ENCODE measurements around the gene LMX1B. TPM values are rescaled to one million over a fixed set of nuclear protein-coding genes. Genes with fewer than 3 reads are reported as not detected.
A peak's percentile ranks its signal among the peaks of the same experiment; 100 is the strongest.

LMX1B gene
- total RNA-seq, 2 experiments from 2014 or later = not detected

DNA sequence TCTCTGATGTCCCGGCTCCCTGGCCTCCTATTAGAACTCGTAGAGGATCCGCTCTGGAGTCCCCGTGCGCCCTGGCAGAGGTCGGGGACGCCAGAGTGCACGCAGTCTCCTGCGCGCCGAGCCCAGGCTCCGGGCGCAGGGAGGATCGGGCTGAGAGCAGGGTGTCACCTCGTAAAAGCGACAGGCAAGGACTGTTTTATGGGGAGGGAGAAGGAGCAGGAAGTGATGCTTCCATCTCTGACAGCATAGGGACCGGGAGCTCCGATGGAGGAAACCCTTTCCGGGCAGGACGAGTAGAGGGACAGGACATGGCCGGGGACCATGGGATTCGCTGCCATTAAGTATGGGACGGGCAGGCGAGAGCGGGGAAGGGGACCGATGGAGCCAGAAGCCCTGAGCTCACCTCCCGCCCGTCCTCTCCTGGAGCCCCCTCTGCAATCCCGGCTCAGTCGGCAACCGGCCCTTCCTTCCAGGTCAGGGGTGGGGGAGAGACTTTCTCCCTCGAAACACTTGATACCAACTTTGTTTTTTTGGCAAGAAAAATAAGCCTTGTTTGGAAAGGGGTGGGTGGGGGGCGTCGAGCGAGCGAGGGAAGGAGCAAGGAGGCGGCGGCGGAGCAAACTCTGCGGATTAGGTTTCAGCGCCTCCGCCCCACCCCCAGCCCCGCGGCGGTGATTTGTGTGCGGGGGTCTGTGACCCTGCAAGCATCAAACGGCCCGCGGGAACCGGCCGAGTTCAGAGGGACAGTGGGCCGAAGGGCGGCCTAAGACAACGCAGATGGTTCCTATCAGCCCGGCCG lies 12.6 kb downstream of the LMX1B start:
- Mint-ChIP-seq H3K4me3 (peak overlapping the region; percentile 75), H3K27ac (peak overlapping the region; percentile 25), H3K36me3 (no peaks in the 10 kb centered on the region), H3K27me3 (peaks cover 93% of the 10 kb centered on the region), H3K4me1 (peaks cover 5% of the 10 kb centered on the region), H3K9me3 (no peaks in the 10 kb centered on the region)
- DNase-seq (peak; percentile 47), ATAC-seq (ENCODE audit: low read depth) (no peak)
- POLR2A ChIA-PET = no interaction called here

DNA sequence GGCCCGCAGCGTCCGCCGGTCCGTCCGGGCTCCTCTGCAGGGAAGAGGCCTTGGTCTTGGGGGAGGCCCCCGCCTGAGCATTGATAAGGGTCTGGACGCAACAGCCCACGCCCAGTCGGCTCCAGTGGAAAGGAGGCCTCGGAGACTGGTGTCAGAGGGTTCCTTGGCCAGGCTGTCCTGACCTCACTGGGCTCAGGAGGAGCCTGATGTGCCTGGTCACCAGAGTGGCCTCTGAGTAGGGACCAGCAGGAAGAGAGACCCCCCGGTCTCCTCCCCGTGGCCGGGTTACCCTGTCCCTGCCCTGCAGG lies 13.2 kb downstream of the LMX1B start:
- H3K27me3 Mint-ChIP-seq = peaks cover 92% of the 10 kb centered on the region
- H3K27ac Mint-ChIP-seq = no peak overlapping the region
- H3K9me3 Mint-ChIP-seq = no peaks in the 10 kb centered on the region
- POLR2A ChIA-PET = no interaction called here
- ATAC-seq (ENCODE audit: low read depth) (no peak), DNase-seq (no peak)
- H3K4me3 Mint-ChIP-seq = no peak overlapping the region
- no peaks in the 10 kb centered on the region for H3K36me3 Mint-ChIP-seq
- H3K4me1 Mint-ChIP-seq = peaks cover 5% of the 10 kb centered on the region

GRCh38 chr9:126628146-126628545 lies 14.4 kb downstream of the LMX1B start:
- no peak for ATAC-seq (ENCODE audit: low read depth)
- Mint-ChIP-seq H3K27ac (no peak overlapping the region), H3K4me3 (no peak overlapping the region), H3K27me3 (peaks cover 90% of the 10 kb centered on the region), H3K36me3 (no peaks in the 10 kb centered on the region), H3K9me3 (no peaks in the 10 kb centered on the region), H3K4me1 (peaks cover 5% of the 10 kb centered on the region)
- no peak for DNase-seq
- POLR2A ChIA-PET = no interaction called here

GRCh38 chr9:126628969-126629674 lies 15.4 kb downstream of the LMX1B start:
- peaks cover 82% of the 10 kb centered on the region for H3K27me3 Mint-ChIP-seq
- H3K4me3 Mint-ChIP-seq = no peak overlapping the region
- POLR2A ChIA-PET = interaction anchor here (0.9 kb wide), 1 partner anchor 12 kb away, joined by 3 read pairs; no protein-coding TSS in a partner anchor
- DNase-seq = no peak
- H3K36me3 Mint-ChIP-seq = no peaks in the 10 kb centered on the region
- H3K4me1 Mint-ChIP-seq = peaks cover 5% of the 10 kb centered on the region
- H3K9me3 Mint-ChIP-seq = no peaks in the 10 kb centered on the region
- H3K27ac Mint-ChIP-seq = no peak overlapping the region
- ATAC-seq (ENCODE audit: low read depth) = no peak

DNA sequence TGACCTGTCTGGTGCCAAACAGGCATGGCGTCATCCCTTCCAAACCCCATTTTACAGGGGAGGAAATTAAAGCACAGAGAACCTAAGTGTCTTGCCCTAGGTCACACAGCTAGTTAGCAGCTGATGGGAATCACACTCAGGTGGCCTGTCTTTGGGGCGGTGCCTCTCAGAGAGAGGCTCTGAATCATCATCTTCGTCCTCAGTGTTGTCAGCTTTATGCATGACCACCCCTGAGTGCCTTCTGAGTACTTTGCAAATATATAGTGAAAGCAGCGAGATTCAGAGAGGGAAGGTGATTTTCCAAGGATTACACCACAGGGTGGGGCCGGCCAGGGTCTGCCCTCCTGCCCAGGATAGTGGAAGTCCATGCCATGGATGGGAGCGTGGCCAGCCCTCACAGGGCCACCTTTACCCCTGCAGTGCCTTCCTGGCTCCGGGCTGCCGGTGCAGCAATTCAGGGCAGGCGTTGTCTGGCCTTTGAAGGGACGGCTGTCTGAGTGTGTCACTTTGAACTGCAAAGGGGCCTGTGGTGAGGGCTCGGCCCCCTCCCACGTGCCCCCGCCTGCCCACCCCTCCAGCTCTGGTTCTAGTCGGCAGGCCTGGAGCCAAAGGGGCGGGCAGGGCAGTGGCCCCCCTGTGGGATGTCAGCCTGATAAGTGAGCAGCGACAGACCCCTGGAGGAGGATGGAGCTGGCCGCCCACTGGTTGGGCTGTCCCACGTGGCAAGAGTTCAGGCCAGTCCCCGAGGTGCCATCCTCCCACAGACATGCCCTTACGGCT lies 16.9 kb downstream of the LMX1B start:
- Mint-ChIP-seq H3K9me3 (no peaks in the 10 kb centered on the region), H3K36me3 (no peaks in the 10 kb centered on the region), H3K4me1 (peaks cover 5% of the 10 kb centered on the region), H3K4me3 (no peak overlapping the region), H3K27ac (no peak overlapping the region), H3K27me3 (peaks cover 68% of the 10 kb centered on the region)
- ATAC-seq (ENCODE audit: low read depth) (no peak), DNase-seq (no peak)
- POLR2A ChIA-PET = no interaction called here

DNA sequence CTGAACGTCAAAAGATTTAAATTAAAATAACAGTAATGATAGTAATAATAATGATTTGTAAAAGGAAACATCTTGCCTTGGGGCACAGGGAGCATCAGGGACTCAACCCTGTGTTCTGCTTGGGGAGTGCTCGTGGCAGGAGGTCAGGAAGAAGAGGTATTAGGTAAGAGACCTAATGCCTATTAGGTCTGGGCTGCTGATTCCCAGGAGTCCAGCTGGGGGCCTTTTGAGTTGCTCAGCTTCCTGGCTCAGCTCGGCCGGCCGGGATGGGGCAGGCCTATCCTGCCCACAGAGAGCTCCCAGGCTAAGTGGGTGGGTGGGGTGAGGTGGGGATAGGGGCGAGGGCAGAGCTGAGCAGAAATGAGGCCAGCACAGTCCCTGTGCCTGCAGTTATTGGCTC lies 17.5 kb downstream of the LMX1B start:
- no peak for ATAC-seq (ENCODE audit: low read depth)
- peaks cover 3% of the 10 kb centered on the region for H3K4me1 Mint-ChIP-seq
- peaks cover 64% of the 10 kb centered on the region for H3K27me3 Mint-ChIP-seq
- no peak overlapping the region for H3K27ac Mint-ChIP-seq
- H3K36me3 Mint-ChIP-seq = no peaks in the 10 kb centered on the region
- no peak overlapping the region for H3K4me3 Mint-ChIP-seq
- DNase-seq = no peak
- H3K9me3 Mint-ChIP-seq = no peaks in the 10 kb centered on the region
- POLR2A ChIA-PET = no interaction called here

DNA sequence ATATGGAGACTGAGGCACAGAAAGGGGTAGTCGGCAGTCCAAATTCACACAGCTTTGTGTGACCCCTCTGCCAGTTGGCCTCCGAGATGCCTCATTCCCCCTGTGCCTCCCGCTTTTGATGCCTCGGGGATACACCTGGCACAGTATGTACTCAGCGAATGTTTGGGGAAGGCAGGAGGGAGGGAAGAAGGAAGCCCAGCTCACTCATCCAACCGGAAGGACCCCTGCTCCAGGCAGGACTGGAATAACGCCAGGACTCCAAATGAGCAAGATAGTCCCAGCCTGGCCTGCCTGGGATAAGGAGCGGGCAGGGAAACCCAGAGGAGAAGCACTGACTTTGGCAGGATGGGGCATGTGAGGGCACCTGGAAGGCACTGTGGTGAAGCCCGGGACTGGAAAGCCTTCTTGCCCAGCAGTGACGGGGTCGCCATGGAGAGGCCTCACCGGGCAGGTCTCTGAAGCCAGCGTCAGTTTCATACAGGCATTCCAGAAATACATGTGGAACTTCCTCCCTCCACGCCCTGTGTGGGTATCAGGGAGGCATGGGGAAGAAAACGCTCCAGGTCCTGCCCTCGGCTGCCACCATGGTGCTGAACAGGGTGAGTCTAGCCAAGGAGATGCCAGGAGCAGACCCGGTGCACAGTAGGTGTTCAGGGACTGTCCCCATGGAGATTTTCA lies 20.3 kb downstream of the LMX1B start:
- H3K4me3 Mint-ChIP-seq = no peak overlapping the region
- no peak overlapping the region for H3K27ac Mint-ChIP-seq
- ATAC-seq (ENCODE audit: low read depth) (no peak), DNase-seq (no peak)
- H3K4me1 Mint-ChIP-seq = peaks cover 3% of the 10 kb centered on the region
- no peaks in the 10 kb centered on the region for H3K9me3 Mint-ChIP-seq
- no peaks in the 10 kb centered on the region for H3K36me3 Mint-ChIP-seq
- POLR2A ChIA-PET = no interaction called here
- H3K27me3 Mint-ChIP-seq = peaks cover 51% of the 10 kb centered on the region

DNA sequence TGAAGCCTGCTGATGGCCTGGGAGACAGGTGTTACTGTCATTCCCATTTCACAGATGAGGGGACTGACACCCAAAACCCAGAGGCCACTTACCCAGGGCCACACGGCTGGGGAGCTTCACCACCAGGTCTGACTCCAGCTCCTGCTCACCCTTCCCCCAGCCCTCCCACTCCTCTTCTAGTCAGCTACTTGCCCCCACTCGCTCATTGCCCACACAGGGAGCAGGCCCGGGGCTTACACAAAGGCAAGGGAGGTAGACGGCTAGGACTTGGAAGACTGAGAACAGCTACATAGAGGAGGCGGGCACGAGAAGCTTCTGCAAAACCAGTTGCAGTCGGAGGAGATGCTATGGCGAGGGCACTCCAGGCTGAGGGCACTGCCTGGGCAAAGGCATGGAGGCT lies 21.3 kb downstream of the LMX1B start:
- peaks cover 49% of the 10 kb centered on the region for H3K27me3 Mint-ChIP-seq
- POLR2A ChIA-PET = no interaction called here
- no peak overlapping the region for H3K4me3 Mint-ChIP-seq
- DNase-seq (no peak), ATAC-seq (ENCODE audit: low read depth) (no peak)
- no peaks in the 10 kb centered on the region for H3K36me3 Mint-ChIP-seq
- no peaks in the 10 kb centered on the region for H3K9me3 Mint-ChIP-seq
- peaks cover 3% of the 10 kb centered on the region for H3K4me1 Mint-ChIP-seq
- no peak overlapping the region for H3K27ac Mint-ChIP-seq

GRCh38 chr9:126635661-126636439 lies 22.1 kb downstream of the LMX1B start:
- Mint-ChIP-seq H3K9me3 (no peaks in the 10 kb centered on the region), H3K27ac (no peak overlapping the region), H3K36me3 (no peaks in the 10 kb centered on the region), H3K4me1 (peaks cover 3% of the 10 kb centered on the region), H3K27me3 (peaks cover 46% of the 10 kb centered on the region), H3K4me3 (no peak overlapping the region)
- POLR2A ChIA-PET = no interaction called here
- DNase-seq (no peak), ATAC-seq (ENCODE audit: low read depth) (peak; percentile 23)

DNA sequence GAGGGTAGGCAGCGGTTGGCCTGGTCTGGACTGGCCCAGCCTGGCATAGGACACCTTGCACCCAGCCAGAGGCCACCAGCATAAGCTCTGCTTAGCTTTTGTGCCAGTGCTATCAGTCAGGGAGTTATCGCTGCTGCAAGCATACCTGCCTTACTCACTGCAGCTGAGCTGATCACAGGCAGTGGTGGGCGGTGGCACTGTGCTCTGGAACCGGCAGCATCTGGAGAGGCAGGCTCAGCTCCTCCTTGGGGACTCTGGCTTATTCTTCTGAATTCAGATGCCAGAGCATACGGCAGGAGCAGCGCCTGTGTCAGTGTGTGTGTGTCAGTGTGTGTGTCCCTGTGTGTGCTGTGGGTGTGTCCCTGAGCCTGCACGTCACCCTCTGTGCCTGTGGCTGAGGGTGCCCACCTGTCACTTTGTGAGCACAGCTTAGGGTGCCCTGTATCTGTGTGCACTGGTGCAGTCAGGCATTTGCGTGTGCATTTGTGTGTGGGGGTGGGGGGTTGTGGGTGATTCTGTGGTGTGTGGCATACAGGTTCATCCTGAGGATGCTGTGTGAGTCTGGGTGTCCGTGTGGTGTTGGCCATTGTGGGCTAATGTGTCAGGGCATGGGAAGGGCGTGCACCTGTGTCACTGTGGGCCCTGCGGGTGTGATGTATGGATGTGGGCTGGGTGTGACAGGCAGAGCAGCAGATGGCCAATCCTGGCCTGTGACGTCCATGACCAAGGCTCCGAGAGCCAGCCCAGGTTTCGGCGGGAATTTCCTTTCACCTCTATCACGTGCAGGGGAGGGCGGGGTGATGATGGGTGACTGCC lies 23.5 kb downstream of the LMX1B start:
- peaks cover 3% of the 10 kb centered on the region for H3K4me1 Mint-ChIP-seq
- no peak overlapping the region for H3K27ac Mint-ChIP-seq
- POLR2A ChIA-PET = no interaction called here
- H3K4me3 Mint-ChIP-seq = no peak overlapping the region
- DNase-seq (no peak), ATAC-seq (ENCODE audit: low read depth) (peak; percentile 21)
- peaks cover 46% of the 10 kb centered on the region for H3K27me3 Mint-ChIP-seq
- H3K9me3 Mint-ChIP-seq = no peaks in the 10 kb centered on the region
- no peaks in the 10 kb centered on the region for H3K36me3 Mint-ChIP-seq

DNA sequence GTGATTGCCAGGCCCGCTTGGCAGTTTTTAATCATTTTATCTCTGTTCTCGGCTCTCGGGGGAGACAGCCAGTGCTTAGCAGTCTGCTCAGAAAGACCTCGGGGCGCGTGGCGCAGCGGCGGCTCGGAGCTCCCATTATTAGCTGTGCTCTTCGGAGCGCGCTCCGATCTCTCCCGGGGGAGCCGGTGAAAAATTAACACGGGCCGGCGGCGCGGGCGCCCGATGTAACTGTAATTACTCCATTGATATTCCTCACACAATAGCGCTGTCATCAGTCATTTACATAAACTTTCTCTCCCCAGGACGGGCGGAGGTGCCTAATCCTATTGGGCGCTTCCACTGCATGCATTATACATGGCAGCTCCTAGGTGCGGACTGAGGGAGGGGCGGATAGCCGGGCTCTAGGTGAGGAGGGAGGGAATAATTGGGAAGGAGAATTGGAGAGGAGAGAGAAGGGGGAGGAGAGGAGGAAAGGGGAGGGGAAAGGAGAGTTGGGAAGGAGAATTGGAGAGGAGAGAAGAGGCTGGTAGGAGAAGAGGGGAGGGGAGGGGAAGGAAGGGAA lies 24.9 kb downstream of the LMX1B start:
- POLR2A ChIA-PET = interaction anchor here (0.6 kb wide), 1 partner anchor 60 kb away, joined by 3 read pairs; no protein-coding TSS in a partner anchor
- peaks cover 3% of the 10 kb centered on the region for H3K4me1 Mint-ChIP-seq
- DNase-seq = no peak
- H3K36me3 Mint-ChIP-seq = no peaks in the 10 kb centered on the region
- no peak overlapping the region for H3K4me3 Mint-ChIP-seq
- ATAC-seq (ENCODE audit: low read depth) = no peak
- H3K27me3 Mint-ChIP-seq = peaks cover 48% of the 10 kb centered on the region
- no peaks in the 10 kb centered on the region for H3K9me3 Mint-ChIP-seq
- H3K27ac Mint-ChIP-seq = no peak overlapping the region

Measured in activated naive CD8-positive, alpha-beta T cell treated with anti-CD3 and anti-CD28 coated beads, Interleukin-2, amount 10 ng/mL, durations not matched to agents 7 days and 5 days (primary cell).